Suprapubic skin (tissue), 3 donors: ENCODE results near the gene PAPLN.

ENCODE experiments used
- CTCF ChIP-seq, 2 donors: fragments of 200-600 bp in 1 of 2; fragments of 450-650 bp in 1 of 2; sonication (generic) in 1 of 2; IDR thresholded peaks; one replicate each; pipeline ENCODE4 v1.5.1; 2016 to 2019; ENCODE audit warnings: antibody characterized with exemption in 2 of 2, mild to moderate bottlenecking in 1 of 2, moderate library complexity in 1 of 2
- POLR2AphosphoS5 ChIP-seq, 3 donors: sonication (generic); formaldehyde crosslinking; IDR thresholded peaks; one replicate each; pipeline ENCODE4 v1.6.1; 2017; ENCODE audit warnings: antibody characterized with exemption in 3 of 3

- TF ChIP-seq CTCF (IDR thresholded peaks at IDR 0.05) (no peak), POLR2AphosphoS5 (IDR thresholded peaks at IDR 0.05) (no peak)
These were observed 16.7 kb upstream of the PAPLN start for GRCh38 chr14:73220634-73221033.
